Esophagus squamous epithelium (tissue), 4 donors: ENCODE results near the gene USP6.
"Not testable (repeated sequence)": the region's sequence is repeated elsewhere in the genome, so short reads cannot be mapped to it uniquely, and the experiment has no call there.

Source experiments
- CTCF ChIP-seq, 6 experiments: fragments of 450-650 bp in 4 of 6; fragments of 200-600 bp in 2 of 6; sonication (generic) in 2 of 6; IDR thresholded peaks; one replicate each; pipeline ENCODE4 v1.5.1; 2016 to 2019; ENCODE audit warnings: antibody characterized with exemption in 6 of 6, mild to moderate bottlenecking in 4 of 6, moderate library complexity in 4 of 6
- POLR2A ChIP-seq, 4 donors: fragments of 450-650 bp; IDR thresholded peaks; one replicate each; pipeline ENCODE4 v1.6.1; 2017; ENCODE audit warnings: antibody characterized with exemption in 4 of 4, mild to moderate bottlenecking in 4 of 4, moderate library complexity in 3 of 4

- TF ChIP-seq CTCF, POLR2A (IDR thresholded peaks at IDR 0.05): not testable (repeated sequence)
Observed at GRCh38 chr17:5221912-5222311, 106.1 kb downstream of the USP6 start.
